MCF 10A (cell line): ENCODE data around the gene ARHGAP22. TPM values are rescaled to one million over a fixed set of nuclear protein-coding genes. Genes with fewer than 3 reads are reported as not detected.

Experiments
- BruUV-seq: library from RNA; stranded (reverse); fragments of 400-500 nt; replicated peaks from 2 replicates; lab custom pipeline; 2021; lab: Mats Ljungman, UMichigan
- CTCF ChIA-PET: fragments of 300-600 bp; sonication (Branson Sonifier 250); formaldehyde crosslinking; extraction: SDS; loops from one replicate; lab custom pipeline; 2021; ENCODE audit warnings: antibody characterized with exemption, inconsistent platforms; lab: Yijun Ruan, JAX
- POLR2A ChIA-PET: fragments of 300-600, 350-650 bp; sonication (Branson Sonifier 250); formaldehyde crosslinking; extraction: SDS; loops from one replicate; lab custom pipeline; 2020; ENCODE audit warnings: antibody characterized with exemption, inconsistent platforms; lab: Yijun Ruan, JAX
- DNase-seq: peaks from one replicate; pipeline ENCODE4 v3.0.0-alpha.2; 2018; ENCODE audit not compliant: unreplicated experiment
- H3K27ac Mint-ChIP-seq: one replicate; pipeline ENCODE4 v1.8.0; 2022; ENCODE audit warnings: mild to moderate bottlenecking, low read depth, mixed read lengths; ENCODE audit not compliant: unreplicated experiment
- H3K27me3 Mint-ChIP-seq: one replicate; pipeline ENCODE4 v1.8.0; 2022; ENCODE audit warnings: mixed read lengths; ENCODE audit not compliant: insufficient read depth, unreplicated experiment
- H3K36me3 Mint-ChIP-seq: one replicate; pipeline ENCODE4 v1.8.0; 2022; ENCODE audit warnings: mild to moderate bottlenecking, moderate library complexity, mixed read lengths; ENCODE audit not compliant: insufficient read depth, unreplicated experiment
- H3K4me1 Mint-ChIP-seq: one replicate; pipeline ENCODE4 v1.8.0; 2022; ENCODE audit warnings: mixed read lengths; ENCODE audit not compliant: insufficient read depth, unreplicated experiment
- H3K4me3 Mint-ChIP-seq: one replicate; pipeline ENCODE4 v1.8.0; 2022; ENCODE audit warnings: mild to moderate bottlenecking, moderate library complexity, mixed read lengths; ENCODE audit not compliant: unreplicated experiment
- H3K9me3 Mint-ChIP-seq: one replicate; pipeline ENCODE4 v1.8.0; 2022; ENCODE audit warnings: mixed read lengths; ENCODE audit not compliant: unreplicated experiment
- CTCF ChIP-seq: fragments of 200-600 bp; IDR thresholded peaks from one replicate; pipeline ENCODE4 v1.8.0; 2022; ENCODE audit warnings: antibody characterized with exemption, mild to moderate bottlenecking; ENCODE audit not compliant: unreplicated experiment
- intact Hi-C: fragments of 100-400 bp; cut with micrococcal nuclease; formaldehyde crosslinking; loops from 2 replicates; pipeline ENCODE4 v1.14.1; 2022
- total RNA-seq: library from RNA; stranded (reverse); gene quantifications from 2 replicates; pipeline ENCODE4 v1.2.3, GENCODE V29; 2022

ARHGAP22 gene
- total RNA-seq, 1 experiment from 2014 or later, result 6.3 TPM

DNA sequence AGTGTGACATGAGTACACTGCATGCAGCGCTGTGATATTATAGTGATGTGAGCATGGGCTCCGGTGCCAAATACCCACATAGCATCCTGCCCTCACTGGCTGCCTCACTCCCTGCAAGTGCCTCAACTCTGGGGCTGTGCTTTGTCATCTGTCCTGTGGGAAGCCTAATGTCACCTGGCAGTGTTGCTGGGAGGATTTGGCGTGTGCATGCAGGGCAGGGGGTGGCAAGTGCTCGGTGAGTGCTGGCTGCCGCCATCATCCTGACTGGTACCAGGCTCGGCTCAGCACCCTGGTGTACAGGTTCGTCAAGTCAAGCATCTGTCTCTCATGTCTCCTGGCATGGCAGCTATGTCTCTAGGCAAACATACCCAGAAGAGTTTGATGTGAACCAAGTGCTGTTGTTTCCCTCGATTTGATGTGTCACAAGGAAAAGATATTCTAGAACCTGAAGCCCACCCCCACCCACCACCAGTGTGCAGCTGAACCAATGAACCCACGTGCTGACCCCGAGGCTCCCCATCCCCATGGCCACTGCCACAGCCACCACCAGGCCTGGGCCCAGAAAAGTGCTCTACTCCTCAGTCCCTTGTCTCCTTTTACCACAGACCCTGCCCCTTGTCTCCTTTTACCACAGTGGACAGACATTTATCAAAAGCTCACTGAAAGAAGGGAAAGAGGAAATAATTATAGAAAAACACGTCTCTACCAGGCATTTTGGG, 162.6 kb downstream of the ARHGAP22 start:
- peaks cover 5% of the 10 kb centered on the region for H3K4me1 Mint-ChIP-seq
- BruUV-seq, result no TSS peak
- no peak for DNase-seq
- H3K36me3 Mint-ChIP-seq, result peaks cover 17% of the 10 kb centered on the region
- H3K27ac Mint-ChIP-seq, result no peak overlapping the region
- H3K9me3 Mint-ChIP-seq, result no peaks in the 10 kb centered on the region
- H3K27me3 Mint-ChIP-seq, result no peaks in the 10 kb centered on the region
- ChIA-PET CTCF (interaction anchor here (0.7 to 1.7 kb wide), 3 partner anchors 64 to 213 kb away, joined by 3 to 4 read pairs (median 3); no protein-coding TSS in a partner anchor), POLR2A (interaction anchor here (0.5 kb wide), 1 partner anchor 67 kb away, joined by 3 read pairs; no protein-coding TSS in a partner anchor)
- intact Hi-C loops, result no loop called here
- no peak overlapping the region for H3K4me3 Mint-ChIP-seq
- no peak for TF ChIP-seq CTCF

DNA sequence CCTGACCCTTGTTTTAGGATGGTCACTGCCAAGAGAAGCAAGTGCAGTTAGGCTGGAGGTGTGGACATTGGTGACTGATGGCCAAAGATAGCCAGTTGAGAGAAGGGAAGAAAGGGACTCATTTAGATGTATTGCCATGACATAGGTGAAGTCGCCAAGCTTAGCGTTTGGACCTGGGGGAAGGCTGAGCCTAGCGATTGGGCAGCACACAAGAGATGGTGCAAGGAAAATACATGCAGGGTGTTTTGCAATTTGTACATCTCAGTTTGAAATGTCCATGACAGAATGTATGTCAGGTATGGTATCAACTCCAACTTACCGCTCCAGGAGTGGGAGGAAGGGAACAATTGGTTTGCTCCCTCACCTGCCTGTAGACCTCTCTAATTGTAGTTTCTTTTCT, 164.1 kb downstream of the ARHGAP22 start:
- CTCF ChIA-PET, result interaction anchor here (0.6 kb wide), 1 partner anchor 120 kb away, joined by 3 read pairs; no protein-coding TSS in a partner anchor
- peaks cover 5% of the 10 kb centered on the region for H3K4me1 Mint-ChIP-seq
- no peak overlapping the region for H3K4me3 Mint-ChIP-seq
- no peaks in the 10 kb centered on the region for H3K9me3 Mint-ChIP-seq
- TF ChIP-seq CTCF, result no peak
- no peak for DNase-seq
- H3K27ac Mint-ChIP-seq, result no peak overlapping the region
- POLR2A ChIA-PET, result no interaction called here
- no peaks in the 10 kb centered on the region for H3K27me3 Mint-ChIP-seq
- intact Hi-C loops, result no loop called here
- peaks cover 17% of the 10 kb centered on the region for H3K36me3 Mint-ChIP-seq
- BruUV-seq, result no TSS peak

GRCh38 chr10:48439581-48440041, 165.3 kb downstream of the ARHGAP22 start:
- H3K36me3 Mint-ChIP-seq, result peaks cover 17% of the 10 kb centered on the region
- peaks cover 5% of the 10 kb centered on the region for H3K4me1 Mint-ChIP-seq
- BruUV-seq, result no TSS peak
- no peak for TF ChIP-seq CTCF
- H3K9me3 Mint-ChIP-seq, result no peaks in the 10 kb centered on the region
- H3K4me3 Mint-ChIP-seq, result no peak overlapping the region
- no peaks in the 10 kb centered on the region for H3K27me3 Mint-ChIP-seq
- DNase-seq, result no peak
- intact Hi-C loops, result no loop called here
- POLR2A ChIA-PET, result no interaction called here
- CTCF ChIA-PET, result no interaction called here
- no peak overlapping the region for H3K27ac Mint-ChIP-seq

GRCh38 chr10:48439031-48439430, 165.8 kb downstream of the ARHGAP22 start:
- Mint-ChIP-seq H3K36me3 (peaks cover 17% of the 10 kb centered on the region), H3K27me3 (no peaks in the 10 kb centered on the region), H3K27ac (no peak overlapping the region), H3K4me3 (no peak overlapping the region), H3K4me1 (peaks cover 5% of the 10 kb centered on the region), H3K9me3 (no peaks in the 10 kb centered on the region)
- no peak for TF ChIP-seq CTCF
- no TSS peak for BruUV-seq
- intact Hi-C loops, result no loop called here
- CTCF ChIA-PET, result interaction anchor here (1.6 kb wide), 1 partner anchor 112 kb away, joined by 4 read pairs; no protein-coding TSS in a partner anchor
- POLR2A ChIA-PET, result no interaction called here
- DNase-seq, result no peak
